ENCODE measurements around the gene IFFO2.

GRCh38 chr1:18954270-18955071 lies 2.0 kb downstream of the IFFO2 start:
- TF ChIP-seq POLR2A (IDR thresholded peaks at IDR 0.05), result no peak
- TF ChIP-seq CTCF (IDR thresholded peaks at IDR 0.05), result no peak
- no peak for TF ChIP-seq EP300 (IDR thresholded peaks at IDR 0.05)
- TF ChIP-seq POLR2AphosphoS5 (IDR thresholded peaks at IDR 0.05), result no peak

Measured in upper lobe of left lung (tissue), 4 donors.